HG02870 (cell line): Measurements from ENCODE around the gene ACSL5.
A peak's percentile ranks its signal among the peaks of the same experiment; 100 is the strongest.
"Not testable (repeated sequence)": the region's sequence is repeated elsewhere in the genome, so short reads cannot be mapped to it uniquely, and the experiment has no call there.

Experiments
- ATAC-seq: cut with Tn5 transposase; IDR thresholded peaks from one replicate; pipeline ENCODE4 v1.9.1; 2021; ENCODE audit warnings: mild to moderate bottlenecking, moderate library complexity; ENCODE audit not compliant: unreplicated experiment

ACSL5 gene

DNA sequence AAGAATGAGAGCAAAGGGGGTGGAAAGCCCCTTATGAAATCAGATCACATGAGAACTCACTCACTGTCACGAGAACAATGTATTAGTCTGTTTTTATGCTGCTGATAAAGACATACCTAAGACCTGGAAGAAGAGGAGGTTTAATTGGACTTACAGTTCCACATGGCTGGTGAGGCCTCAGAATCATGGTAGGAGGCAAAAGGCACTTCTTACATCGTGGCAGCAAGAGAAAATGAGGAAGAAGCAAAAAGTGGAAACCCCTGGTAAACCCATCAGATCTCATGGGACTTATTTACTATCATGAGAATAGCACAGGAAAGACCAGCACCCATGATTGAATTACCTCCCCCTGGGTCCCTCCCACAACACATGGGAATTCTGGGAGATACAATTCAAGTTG lies 32.9 kb downstream of the ACSL5 start:
- ATAC-seq, result not testable (repeated sequence)

DNA sequence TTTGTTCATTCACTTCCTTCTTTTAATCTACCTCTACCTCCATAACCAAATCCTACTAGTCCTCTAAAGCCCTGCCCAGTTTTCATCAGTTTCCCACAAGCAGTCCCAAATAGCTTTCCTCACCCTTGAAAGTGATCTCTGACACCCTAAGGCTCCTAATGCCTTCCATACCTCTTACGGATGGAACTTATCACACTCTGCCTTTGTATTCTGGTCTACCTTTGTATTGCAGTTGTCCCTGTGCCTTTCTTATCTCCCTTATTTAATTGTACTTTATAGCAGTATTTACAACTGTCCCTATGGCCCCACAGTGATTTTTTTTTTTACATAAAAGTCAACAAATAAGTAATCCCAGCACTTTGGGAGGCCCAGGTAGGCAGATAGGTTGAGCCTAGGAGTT lies 33.8 kb downstream of the ACSL5 start:
- no peak for ATAC-seq

DNA sequence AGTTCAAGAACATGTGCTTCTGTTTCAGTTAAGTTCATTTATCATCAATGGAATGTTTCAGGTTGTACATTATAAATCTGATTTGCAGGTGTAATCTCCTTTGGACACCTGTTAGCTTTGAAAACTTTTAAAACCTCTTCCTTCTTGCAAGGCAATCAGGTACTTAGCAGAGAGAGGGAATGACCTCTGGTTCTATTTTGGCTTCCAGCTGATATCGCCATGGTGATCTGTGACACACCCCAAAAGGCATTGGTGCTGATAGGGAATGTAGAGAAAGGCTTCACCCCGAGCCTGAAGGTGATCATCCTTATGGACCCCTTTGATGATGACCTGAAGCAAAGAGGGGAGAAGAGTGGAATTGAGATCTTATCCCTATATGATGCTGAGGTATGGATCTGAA lies 35.4 kb downstream of the ACSL5 start:
- no peak for ATAC-seq

DNA sequence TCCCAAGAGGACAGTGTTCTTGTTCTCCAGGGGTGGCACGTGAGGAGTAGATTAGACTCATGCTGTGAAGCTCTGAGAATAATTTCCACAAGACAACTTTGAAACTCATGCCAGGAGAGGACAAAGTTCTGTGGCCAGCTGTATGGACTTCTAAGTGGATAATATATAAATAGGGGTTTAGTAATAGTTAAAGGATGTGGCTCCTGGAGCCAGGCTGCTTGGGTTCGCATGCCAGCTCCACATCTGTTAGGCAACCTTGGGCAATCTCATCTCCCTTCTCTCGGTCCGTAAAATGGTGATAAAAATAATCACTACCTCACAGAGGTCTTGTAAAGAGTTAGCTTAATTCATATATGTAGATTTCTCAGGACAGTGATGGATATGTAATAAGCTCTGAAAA lies 35.8 kb downstream of the ACSL5 start:
- ATAC-seq, result no peak

DNA sequence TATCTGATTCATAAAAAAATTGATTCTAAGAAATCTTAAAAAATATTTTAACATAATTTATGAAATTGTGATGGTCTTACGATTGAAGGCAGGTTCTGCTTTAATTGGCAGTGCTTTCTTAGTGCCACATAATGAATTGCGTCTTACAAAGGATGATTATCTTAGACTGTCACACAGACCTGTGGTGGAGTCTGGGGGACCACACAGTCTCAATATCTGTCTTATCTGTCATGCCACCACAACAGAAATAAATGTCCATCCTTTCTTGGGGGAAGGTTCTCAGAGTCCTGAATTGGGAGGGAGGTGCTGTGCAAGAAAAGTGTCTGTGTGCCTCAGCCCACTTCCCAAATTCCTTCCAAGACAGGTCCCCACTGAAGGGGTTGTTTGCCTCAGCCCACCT lies 38.8 kb downstream of the ACSL5 start:
- no peak for ATAC-seq

DNA sequence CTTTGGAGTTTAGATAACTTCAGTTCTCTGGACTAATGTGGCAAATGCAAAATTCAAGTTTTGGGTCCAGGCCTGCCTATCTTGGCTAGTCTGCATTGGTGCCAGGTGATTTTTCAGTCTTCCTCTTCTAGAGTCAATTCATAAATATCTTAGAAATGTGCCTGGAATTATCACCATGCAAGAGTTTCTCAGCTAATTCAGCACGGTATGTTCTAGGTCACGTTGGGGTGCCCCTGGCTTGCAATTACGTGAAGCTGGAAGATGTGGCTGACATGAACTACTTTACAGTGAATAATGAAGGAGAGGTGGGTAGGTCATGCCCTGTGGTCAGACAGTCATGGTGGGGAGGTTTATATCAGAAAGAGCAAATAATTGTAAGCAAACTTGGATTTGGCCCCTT lies 47.8 kb downstream of the ACSL5 start:
- no peak for ATAC-seq

DNA sequence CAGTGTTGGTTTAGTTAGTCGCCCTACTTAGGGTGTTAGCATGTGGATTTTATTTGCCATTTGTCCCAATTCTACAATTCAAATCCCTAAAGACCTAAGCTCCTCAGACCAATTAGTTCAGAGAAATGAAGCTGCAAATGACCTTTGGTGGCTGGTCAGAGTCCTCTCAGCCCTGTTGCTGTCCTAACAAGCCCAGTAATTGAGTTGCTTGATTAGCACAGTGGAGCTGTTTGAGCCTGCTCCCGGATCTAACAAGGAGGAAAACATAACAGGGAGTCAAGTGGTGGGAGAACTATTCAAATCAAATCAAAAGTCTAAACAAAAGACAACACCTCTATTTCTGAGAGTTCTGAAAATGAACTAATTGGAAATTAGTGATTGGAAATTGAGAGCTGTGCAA lies 50.7 kb downstream of the ACSL5 start:
- no peak for ATAC-seq

DNA sequence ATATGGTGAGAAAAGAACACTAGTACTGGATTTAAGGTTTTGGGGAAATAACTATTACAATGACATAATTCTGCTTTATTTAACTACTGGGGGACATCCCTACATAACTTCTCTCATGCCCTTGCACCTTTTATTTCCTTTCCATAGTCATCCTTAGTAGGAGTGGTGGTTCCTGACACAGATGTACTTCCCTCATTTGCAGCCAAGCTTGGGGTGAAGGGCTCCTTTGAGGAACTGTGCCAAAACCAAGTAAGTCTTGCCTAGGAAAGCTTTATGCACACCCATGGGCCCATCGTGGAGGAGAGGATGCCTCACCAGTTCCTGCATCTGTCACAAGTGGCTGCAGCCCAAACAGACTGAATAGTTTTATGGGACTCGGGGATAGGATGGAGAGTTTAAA lies 52.2 kb downstream of the ACSL5 start:
- ATAC-seq, result no peak

DNA sequence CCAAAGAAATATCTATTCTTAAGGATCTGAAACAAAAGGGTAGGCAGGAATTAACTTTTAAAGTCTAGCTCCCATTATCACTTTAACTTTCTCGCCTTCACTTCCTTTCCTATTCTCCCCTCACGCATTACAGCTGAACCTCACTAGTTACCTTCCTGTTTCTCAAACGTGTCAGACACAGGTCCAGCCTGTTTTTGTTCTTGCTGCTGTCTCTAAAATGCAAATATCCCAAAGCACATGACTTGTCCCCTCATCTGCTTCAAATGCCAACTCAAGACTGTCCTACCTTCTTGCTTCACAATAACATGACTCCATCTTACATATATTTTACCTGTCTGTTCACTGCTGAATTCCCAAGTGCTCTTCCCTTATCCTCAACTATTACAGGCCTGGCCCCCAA lies 55.2 kb downstream of the ACSL5 start:
- ATAC-seq, result no peak

DNA sequence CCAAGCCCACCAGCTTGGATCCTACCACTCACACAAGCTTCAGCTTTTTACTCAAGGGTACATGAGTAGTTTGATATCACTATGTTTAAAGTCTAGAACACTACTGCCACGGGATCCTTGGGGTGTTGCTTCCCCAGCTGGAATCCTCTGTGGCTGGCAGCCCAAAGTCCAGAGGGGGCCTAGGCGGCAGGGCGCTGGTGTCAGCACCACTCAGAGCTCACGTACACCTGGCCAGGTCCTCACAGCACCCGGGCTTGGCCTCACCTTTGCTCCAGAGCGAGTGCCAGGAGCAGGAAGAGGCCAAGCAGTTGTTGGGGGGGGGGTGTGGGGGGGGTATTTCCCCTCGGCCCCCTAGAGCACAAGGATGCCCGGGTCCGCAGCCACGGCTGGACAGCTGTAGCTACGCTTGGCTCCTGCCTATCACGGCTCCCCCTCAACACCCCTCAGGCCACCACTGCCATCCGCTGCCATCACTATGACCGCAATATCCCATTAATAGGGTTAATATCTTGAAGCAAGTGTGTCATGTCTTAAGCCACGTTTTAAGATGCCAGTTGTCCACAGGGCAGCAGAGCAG lies 55.8 kb downstream of the ACSL5 start:
- no peak for ATAC-seq

DNA sequence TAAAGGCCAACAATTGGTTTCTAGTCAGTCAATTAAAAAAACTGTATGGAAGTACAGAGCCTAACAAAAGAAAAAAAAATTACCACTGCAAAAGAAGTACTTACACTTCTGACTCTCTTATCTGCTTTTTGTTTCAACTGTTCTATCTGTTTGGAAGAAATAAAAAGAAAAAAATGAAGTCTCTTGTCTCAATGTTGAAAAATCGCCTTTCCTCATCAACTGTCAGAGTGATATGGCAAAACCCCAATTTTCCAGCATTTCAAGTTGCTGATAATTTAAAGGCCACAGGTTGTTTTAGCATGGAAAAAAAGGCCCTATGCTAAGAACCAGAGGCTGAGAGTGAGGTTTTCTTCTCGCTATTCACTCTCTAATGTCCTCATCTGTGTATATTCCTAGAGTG lies 59.2 kb downstream of the ACSL5 start:
- ATAC-seq, result no peak

DNA sequence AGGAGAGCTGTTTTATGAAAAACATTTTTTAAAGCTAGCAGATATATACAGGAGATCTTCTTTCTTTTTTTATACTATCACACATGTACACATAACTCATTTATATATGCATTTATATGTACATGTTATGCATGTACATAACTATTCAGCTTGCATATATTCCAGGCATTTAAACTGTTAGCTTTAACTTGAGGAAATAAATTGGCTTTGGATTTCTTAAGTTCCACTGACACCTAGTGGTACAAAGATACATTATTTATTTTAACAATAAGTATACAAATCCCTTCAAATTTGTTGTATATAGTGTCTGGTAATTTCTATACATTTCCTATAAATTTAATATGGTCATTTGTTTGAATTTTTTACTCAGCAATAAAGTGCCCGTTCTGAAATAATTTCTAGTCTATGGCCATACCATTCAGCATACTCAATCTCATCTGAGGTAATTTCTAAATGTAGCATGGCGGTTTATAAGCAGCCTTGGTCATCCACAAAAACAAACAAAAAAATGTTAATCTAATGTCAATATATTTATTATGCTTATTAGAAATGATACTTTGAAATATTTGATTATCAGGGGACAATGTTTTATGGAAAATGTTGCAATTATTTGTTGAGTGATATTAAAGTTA lies 61.2 kb downstream of the ACSL5 start:
- no peak for ATAC-seq

DNA sequence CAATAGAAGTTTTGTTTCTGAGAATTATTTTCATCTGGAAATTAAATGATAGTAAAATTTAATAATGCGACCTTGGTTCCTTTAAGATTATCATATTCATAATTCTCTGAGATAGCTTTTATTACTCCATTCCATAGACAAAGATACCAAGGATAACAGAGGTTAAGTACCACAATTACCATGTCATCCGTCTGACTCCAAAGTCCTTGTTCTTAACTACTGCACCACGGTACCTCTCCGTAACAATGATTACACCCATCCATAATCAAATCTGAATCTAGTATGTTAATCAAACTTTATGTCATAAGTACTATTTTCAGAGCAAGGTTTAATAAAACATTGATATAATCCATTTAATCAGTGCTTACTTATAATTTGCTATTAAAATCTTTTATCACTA lies 64.4 kb downstream of the ACSL5 start:
- no peak for ATAC-seq

DNA sequence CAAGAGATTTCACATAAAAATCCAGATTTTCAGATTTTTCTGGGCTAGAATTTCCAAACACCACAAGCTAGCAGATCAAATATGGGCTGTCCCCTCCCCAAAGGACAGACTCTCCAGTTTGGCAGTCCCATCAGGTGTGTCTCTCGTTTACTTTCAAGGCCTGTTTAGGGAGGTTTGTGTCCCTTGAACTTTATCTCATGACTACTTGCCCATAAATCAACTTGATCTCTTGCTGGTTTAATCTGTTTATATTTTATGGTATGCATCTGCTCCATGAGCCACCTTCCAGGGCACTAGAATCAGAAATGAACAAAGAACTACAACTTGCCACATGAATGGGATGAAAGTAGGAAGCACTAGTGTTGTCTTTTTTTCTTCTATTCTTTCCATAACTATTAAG lies 67.6 kb downstream of the ACSL5 start:
- no peak for ATAC-seq

DNA sequence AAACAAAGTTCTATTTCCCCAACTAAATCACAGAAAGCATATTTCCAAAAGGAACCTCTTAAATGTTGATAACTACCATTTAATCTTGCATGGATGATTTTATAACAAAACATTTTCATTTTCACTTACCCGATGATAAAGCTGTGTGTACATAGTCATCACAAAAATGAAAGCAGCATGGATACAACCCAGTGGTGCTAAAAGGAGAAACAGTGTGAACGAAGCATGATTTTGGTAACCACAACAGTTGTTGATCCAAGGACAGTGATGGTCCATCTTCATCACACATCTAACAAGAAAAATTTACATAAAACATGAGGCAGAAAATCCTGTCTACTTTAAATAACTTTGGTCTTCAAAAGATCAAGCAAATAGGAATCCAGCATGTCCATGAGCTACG lies 68.1 kb downstream of the ACSL5 start:
- no peak for ATAC-seq

DNA sequence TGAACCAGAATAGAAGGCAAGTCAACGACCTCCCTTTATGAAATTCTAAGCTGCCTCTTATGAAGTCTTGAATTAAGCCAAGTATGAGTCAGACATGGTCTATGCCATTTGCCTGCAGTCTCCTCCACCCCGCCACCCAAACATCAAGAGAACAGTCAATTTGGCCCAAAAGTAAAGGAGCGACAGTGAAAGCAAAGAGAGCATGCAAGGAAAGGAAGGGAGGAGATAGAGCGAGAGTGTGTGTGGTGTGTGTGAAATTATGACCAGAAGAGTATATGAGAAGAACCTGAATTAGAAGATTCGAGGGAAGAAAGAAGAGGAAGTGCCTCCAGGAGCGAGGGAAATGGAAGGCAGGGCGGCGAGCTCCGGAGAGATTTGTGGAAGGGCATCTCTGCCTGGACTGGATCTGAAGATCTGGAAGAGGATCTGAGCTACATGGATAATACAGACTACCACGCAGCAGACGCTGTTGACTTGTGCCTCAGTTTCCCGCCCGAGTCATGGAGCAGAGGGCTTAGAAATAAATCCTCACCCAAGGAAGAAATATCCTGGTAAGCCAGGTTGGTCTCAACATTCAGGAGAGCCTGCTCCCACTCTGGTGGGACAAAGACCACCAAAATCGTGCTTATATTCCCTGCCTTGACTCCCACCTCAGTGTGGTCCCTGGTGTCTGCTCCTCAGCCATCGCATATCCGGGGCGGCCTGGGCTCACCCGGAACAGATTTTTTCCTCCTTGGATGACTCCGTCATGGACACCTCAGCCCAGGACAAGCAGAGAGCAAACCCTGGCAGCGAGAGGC lies 72.3 kb downstream of the ACSL5 start:
- peak; percentile 33 for ATAC-seq

DNA sequence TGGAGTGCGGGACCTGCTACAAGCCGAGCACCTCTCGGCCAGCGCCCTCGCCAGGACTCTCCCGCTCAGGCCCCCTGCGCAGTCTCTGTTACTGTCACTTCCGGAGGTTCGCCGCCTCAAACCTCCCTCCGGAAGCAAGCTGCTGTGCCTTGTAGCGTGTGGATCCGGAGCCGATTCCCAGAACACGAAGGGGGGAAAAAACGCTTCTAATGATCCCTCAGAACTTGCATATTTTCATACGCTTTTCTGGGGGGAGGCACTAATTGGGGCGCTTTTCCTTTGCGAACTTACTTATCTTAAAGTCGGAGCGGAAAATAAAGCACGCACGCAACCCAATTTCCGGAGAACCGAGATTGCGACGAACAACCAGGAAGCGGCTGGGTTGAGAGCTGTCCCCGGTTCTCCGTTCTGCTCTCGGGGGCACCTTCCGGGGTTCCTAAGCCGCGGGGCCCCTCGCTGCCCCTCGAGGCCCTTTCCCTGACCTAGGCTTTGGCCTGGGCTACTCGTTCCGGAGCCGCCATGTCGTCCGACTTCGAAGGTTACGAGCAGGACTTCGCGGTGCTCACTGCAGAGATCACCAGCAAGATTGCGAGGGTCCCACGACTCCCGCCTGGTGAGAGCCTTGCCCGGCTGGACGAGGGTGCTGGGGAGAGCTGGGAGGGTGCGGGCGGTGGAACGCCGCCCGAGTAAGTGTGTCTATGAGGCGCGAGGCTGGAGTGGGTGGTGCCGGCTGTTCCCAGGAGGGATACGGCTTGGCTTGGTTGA lies 73.1 kb downstream of the ACSL5 start, which contains the start of the genes VTI1A and ZDHHC6:
TSS of gene VTI1A (plus strand) at position 361 of the 765 bp plus-strand sequence. CDS start at position 520, 159 bp downstream.
TSS of gene ZDHHC6 (minus strand) at position 60 of the 765 bp plus-strand sequence. CDS start 1,478 bp downstream, outside the sequence.
- peak; percentile 88 for ATAC-seq

DNA sequence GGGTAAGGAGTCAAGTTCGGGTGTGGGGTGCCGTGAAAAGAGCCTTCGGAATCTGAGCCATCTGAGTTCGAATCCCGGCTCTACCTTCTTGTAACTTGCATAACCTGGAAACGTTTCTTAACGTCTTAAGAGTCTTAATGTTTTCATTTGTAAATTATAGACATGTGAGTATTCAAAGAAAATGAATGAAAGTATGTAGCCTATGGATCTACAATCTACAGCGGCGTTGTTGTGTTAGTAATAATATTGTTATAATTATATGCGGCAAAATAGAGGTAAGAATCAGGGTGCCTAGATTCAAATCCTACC lies 73.7 kb downstream of the ACSL5 start:
- no peak for ATAC-seq

DNA sequence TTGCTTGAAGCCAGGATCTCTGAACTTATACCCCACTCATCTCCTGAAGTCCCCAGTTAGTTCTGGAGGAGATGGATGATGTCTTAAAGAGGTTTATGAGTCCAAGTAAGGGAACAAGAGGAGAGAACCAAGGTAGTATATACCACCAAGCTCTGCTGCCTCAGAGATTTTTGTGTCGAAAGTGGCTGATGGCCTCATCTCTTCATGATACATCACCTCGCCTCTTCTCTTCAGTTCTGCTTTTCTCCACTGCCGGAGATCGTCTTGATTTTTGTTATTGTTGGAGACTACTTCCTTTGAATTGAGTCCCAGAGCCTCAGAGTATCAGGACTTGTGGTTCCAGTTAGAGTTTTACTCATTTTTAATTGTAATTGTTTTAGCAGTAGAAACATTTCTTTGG lies 75.0 kb downstream of the ACSL5 start:
- no peak for ATAC-seq

DNA sequence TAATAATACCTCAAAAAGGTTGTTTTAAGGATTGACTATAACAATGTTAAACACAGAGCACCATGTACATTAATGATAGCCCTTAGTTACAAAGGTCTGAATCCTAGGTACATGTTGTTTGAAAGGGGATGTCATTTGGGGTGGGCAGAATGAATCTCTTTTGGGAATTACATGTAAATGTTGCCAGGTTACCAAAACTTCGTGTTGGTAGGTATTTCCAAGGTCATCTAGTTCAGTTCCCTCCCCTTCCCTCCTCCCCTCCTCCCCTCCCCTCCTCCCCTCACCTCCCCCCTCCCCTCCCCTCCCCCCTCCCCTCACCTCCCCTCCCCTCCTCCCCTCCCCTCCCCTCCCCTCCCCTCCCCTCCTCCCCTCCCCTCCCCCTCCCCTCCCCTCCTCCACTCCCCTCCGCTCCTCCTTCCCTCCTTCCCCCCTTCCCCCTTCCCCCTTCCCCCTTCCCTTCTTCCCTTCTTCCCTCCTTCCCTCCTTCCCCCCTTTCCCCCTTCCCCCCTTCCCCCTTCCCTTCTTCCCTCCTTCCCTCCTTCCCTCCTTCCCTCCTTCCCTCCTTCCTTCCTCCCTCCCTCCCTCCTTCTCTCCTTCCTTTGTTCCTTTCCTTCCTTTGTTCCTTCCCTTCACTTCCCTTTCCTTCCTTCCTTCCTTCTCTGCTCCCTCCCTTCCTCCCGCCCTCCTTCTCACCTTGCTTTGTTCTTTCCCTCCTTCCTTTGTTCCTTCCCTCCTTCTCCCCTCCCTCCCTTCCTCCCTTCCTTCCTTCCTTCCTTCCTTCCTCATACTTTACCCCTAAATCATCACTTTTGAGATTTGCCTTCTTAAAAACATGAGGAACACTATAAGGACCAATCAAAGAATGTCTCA lies 81.2 kb downstream of the ACSL5 start:
- ATAC-seq, result no peak

DNA sequence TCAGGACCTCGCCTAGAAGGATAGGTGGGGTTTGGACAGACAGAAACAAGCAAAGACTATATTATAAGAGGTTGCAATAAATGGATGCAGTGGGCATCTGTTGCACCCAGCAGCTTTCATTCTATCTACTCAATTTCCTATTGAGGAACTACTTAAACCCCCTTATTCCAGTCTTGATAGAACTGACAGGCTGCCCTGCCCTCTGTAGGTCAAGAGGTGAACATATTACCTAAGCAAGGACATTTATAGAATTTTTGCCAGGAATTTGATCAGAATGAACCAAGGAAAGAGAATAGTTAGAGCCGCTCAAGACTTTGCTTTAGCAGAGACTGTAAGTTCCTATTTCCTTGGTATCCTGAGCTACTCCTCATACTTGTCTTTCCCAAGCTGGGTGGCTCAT lies 82.6 kb downstream of the ACSL5 start:
- ATAC-seq, result no peak
